Measurements from ENCODE around the gene FAM117B. TPM values are rescaled to one million over a fixed set of nuclear protein-coding genes. Genes with fewer than 3 reads are reported as not detected.

The FAM117B gene
- total RNA-seq, 2 donors from 2014 or later = 32.1 to 34.0 TPM

GRCh38 chr2:202609381-202610145 is 25.2 kb upstream of the FAM117B start:
- Histone ChIP-seq H3K36me3 (ENCODE audit: control insufficient read depth, insufficient read depth, low read length) (no peaks in the 10 kb centered on the region), H3K4me3 (ENCODE audit: low read length) (no peak overlapping the region), H3K27me3 (ENCODE audit: control insufficient read depth, insufficient read depth, low read length, poor library complexity, severe bottlenecking) (no peaks in the 10 kb centered on the region), H3K4me1 (ENCODE audit: control insufficient read depth, insufficient read depth, low read length) (peaks cover 5% of the 10 kb centered on the region), H3K27ac (ENCODE audit: low read depth, low read length) (no peak overlapping the region), H3K9ac (ENCODE audit: extremely low read depth, low read length, poor library complexity, severe bottlenecking) (no peak overlapping the region), H3K9me3 (ENCODE audit: control insufficient read depth, low read length) (no peaks in the 10 kb centered on the region)
- TF ChIP-seq CTCF (conservative IDR thresholded peaks at IDR 0.05) = no peak
- Mint-ChIP-seq H3K27ac (no peak overlapping the region), H3K4me1 (peaks cover 6% of the 10 kb centered on the region), H3K36me3 (ENCODE audit: low read depth) (no peaks in the 10 kb centered on the region), H3K9me3 (no peaks in the 10 kb centered on the region), H3K4me3 (no peak overlapping the region), H3K27me3 (ENCODE audit: insufficient read depth) (no peaks in the 10 kb centered on the region)
- 55 to 98% methylated on average over 1 to 3 of the region's 3 CpGs for WGBS, 2 experiments (ENCODE audit: insufficient coverage in 1 of 2, insufficient read length in 1 of 2)
- no peak for DNase-seq

- no peak overlapping the region for H3K9ac ChIP-seq (ENCODE audit: extremely low read depth, low read length, poor library complexity, severe bottlenecking)
- H3K9me3 ChIP-seq (ENCODE audit: control insufficient read depth, low read length) = no peaks in the 10 kb centered on the region
- no peaks in the 10 kb centered on the region for H3K9me3 Mint-ChIP-seq
- H3K4me3 Mint-ChIP-seq = no peak overlapping the region
- no peaks in the 10 kb centered on the region for H3K27me3 ChIP-seq (ENCODE audit: control insufficient read depth, insufficient read depth, low read length, poor library complexity, severe bottlenecking)
- H3K4me1 Mint-ChIP-seq = peaks cover 6% of the 10 kb centered on the region
- no peaks in the 10 kb centered on the region for H3K36me3 ChIP-seq (ENCODE audit: control insufficient read depth, insufficient read depth, low read length)
- peaks cover 5% of the 10 kb centered on the region for H3K4me1 ChIP-seq (ENCODE audit: control insufficient read depth, insufficient read depth, low read length)
- no peak overlapping the region for H3K4me3 ChIP-seq (ENCODE audit: low read length)
- no peaks in the 10 kb centered on the region for H3K27me3 Mint-ChIP-seq (ENCODE audit: insufficient read depth)
- no peaks in the 10 kb centered on the region for H3K36me3 Mint-ChIP-seq (ENCODE audit: low read depth)
- no peak for TF ChIP-seq CTCF (conservative IDR thresholded peaks at IDR 0.05)
- 90 to 93% methylated on average over 4 to 5 of the region's 5 CpGs for WGBS, 2 experiments (ENCODE audit: insufficient coverage in 1 of 2, insufficient read length in 1 of 2)
- DNase-seq = no peak
- H3K27ac ChIP-seq (ENCODE audit: low read depth, low read length) = no peak overlapping the region
- no peak overlapping the region for H3K27ac Mint-ChIP-seq
These were observed 24.4 kb upstream of the FAM117B start for GRCh38 chr2:202610380-202610779.

- Histone ChIP-seq H3K27ac (ENCODE audit: low read depth, low read length) (no peak overlapping the region), H3K4me1 (ENCODE audit: control insufficient read depth, insufficient read depth, low read length) (peaks cover 5% of the 10 kb centered on the region), H3K4me3 (ENCODE audit: low read length) (no peak overlapping the region), H3K27me3 (ENCODE audit: control insufficient read depth, insufficient read depth, low read length, poor library complexity, severe bottlenecking) (no peaks in the 10 kb centered on the region), H3K9ac (ENCODE audit: extremely low read depth, low read length, poor library complexity, severe bottlenecking) (no peak overlapping the region), H3K9me3 (ENCODE audit: control insufficient read depth, low read length) (no peaks in the 10 kb centered on the region), H3K36me3 (ENCODE audit: control insufficient read depth, insufficient read depth, low read length) (no peaks in the 10 kb centered on the region)
- Mint-ChIP-seq H3K9me3 (no peaks in the 10 kb centered on the region), H3K4me3 (no peak overlapping the region), H3K27me3 (ENCODE audit: insufficient read depth) (no peaks in the 10 kb centered on the region), H3K4me1 (peaks cover 6% of the 10 kb centered on the region), H3K36me3 (ENCODE audit: low read depth) (no peaks in the 10 kb centered on the region), H3K27ac (no peak overlapping the region)
- DNase-seq = no peak
- WGBS, 2 experiments (ENCODE audit: insufficient coverage in 1 of 2, insufficient read length in 1 of 2) = 83 to 97% methylated on average over 1 of the region's 1 CpG
- TF ChIP-seq CTCF (conservative IDR thresholded peaks at IDR 0.05) = no peak
These were observed 22.6 kb upstream of the FAM117B start for GRCh38 chr2:202612145-202612544.
